ENCODE results near the gene RNF217. TPM values are rescaled to one million over a fixed set of nuclear protein-coding genes. Genes with fewer than 3 reads are reported as not detected.

RNF217 gene
- total and polyA plus RNA-seq, 2 of the 13 experiments (the other 11 are each of a cell fraction or from before 2014, with no cell fraction given) = 2.2 to 2.4 TPM

GRCh38 chr6:124963416-124963785 is 1.2 kb downstream of the RNF217 start (continued):
- no peak for TF ChIP-seq ZBTB7B (CRISPR knock-in tag; IDR thresholded peaks at IDR 0.05)
- TF ChIP-seq POLR2G (IDR thresholded peaks at IDR 0.05; ENCODE audit: low read depth, low read length) = no peak
- no peak for TF ChIP-seq ZNF274 (CRISPR knock-in tag; IDR thresholded peaks at IDR 0.05)
- no peak for TF ChIP-seq ZNF503 (CRISPR knock-in tag; IDR thresholded peaks at IDR 0.05)
- 0 out of 2 replicates have a peak, but pooled peaks have one; percentile 1 for TF ChIP-seq SAP130 (CRISPR knock-in tag; IDR thresholded peaks at IDR 0.05; ENCODE audit: low read depth)

GRCh38 chr6:124963831-124964763 is 1.9 kb downstream of the RNF217 start:
- BruUV-seq (replicated peaks) = TSS peak; percentile 56
- peak; percentile 91 for FAIRE-seq
- H3K4me1 ChIP-seq (ENCODE audit: insufficient read depth, low read length) = peaks cover 16% of the 10 kb centered on the region
- peaks cover 0 to 12% of the 10 kb centered on the region in 2 experiments; a peak in 2 of 5 replicates for H3K27me3 ChIP-seq (ENCODE audit: control insufficient read depth in 1 of 2, insufficient read depth in 2 of 2, low read length in 2 of 2)
- 11% methylated on average over 6 of the region's 6 CpGs for WGBS (ENCODE audit: low lambda C conversion rate)
- ChIA-PET CTCF (ENCODE audit: low intra/inter-chr PET ratio, low total read pairs) (no interaction called here), POLR2A (no interaction called here)
- peak overlapping the region in 1 of 3 experiments; percentile 17; a peak in 2 of 6 replicates for H3K4me3 ChIP-seq (replicated peaks in 1 of 3; ENCODE audit: insufficient read depth in 1 of 3, low read depth in 2 of 3, low read length in 3 of 3)
- peak overlapping the region; percentile 16 for H3K27ac ChIP-seq (ENCODE audit: extremely low read length, insufficient read depth, low read length)
- H3K36me3 ChIP-seq (replicated peaks in 1 of 2; ENCODE audit: control insufficient read depth in 1 of 2, insufficient read depth in 2 of 2, low read length in 2 of 2) = no peaks in the 10 kb centered on the region
- DNase-seq (ENCODE audit: low spot score) = peak; percentile 80
- H3K4me2 ChIP-seq (ENCODE audit: low read depth, low read length) = peak overlapping the region; percentile 60
- no peaks in the 10 kb centered on the region for H3K79me2 ChIP-seq (ENCODE audit: insufficient read depth, low read length)
- in situ Hi-C loops (cut with HindIII; ENCODE audit: extremely low pct_ligation_motif_present, low pct_unique_long_range_greater_than_20kb) = no loop called here
- no peak overlapping the region for H3K9ac ChIP-seq (ENCODE audit: insufficient read depth, low read depth, low read length)
- H3K9me3 ChIP-seq (ENCODE audit: low read length) = no peaks in the 10 kb centered on the region
- peak; percentile 47 for ATAC-seq
- intact Hi-C loops (cut with micrococcal nuclease; ENCODE audit: unreplicated experiment) = loop anchor here (5.0 to 10.0 kb wide), 3 partner anchors 121 to 188 kb away; partner anchors contain the start of gene TPD52L1
- no peak overlapping the region for H2AFZ ChIP-seq (ENCODE audit: low read length)
- no peaks in the 10 kb centered on the region; the same call in 1 of the 2 replicates for H4K20me1 ChIP-seq (ENCODE audit: insufficient read depth, low read length)
- no peak for TF ChIP-seq MAFK (conservative IDR thresholded peaks at IDR 0.05 in 1 of 2, IDR thresholded peaks at IDR 0.05 in 1 of 2; ENCODE audit: low read length in 2 of 2)
- TF ChIP-seq SOX13 (IDR thresholded peaks at IDR 0.05) = no peak
- peak in 1 of 2 experiments; percentile 93; a peak in 2 of 4 replicates for TF ChIP-seq SOX13 (CRISPR knock-in tag; conservative IDR thresholded peaks at IDR 0.05 in 1 of 2, IDR thresholded peaks at IDR 0.05 in 1 of 2)
- TF ChIP-seq POLR2AphosphoS5 (IDR thresholded peaks at IDR 0.05; ENCODE audit: low read depth, low read length) = no peak
- peak; percentile 77 for TF ChIP-seq BCL6 (CRISPR knock-in tag; IDR thresholded peaks at IDR 0.05)
- TF ChIP-seq HNF4G (IDR thresholded peaks at IDR 0.05; ENCODE audit: borderline replicate concordance, low read depth, low read length) = peak; percentile 79
- no peak for TF ChIP-seq HNF4G (CRISPR knock-in tag; IDR thresholded peaks at IDR 0.05; ENCODE audit: borderline replicate concordance, low read depth)
- no peak for TF ChIP-seq PRPF4 (IDR thresholded peaks at IDR 0.05; ENCODE audit: low read depth, low read length, poor library complexity, severe bottlenecking)
- peak; percentile 89 for TF ChIP-seq SOX5 (CRISPR knock-in tag; IDR thresholded peaks at IDR 0.05; ENCODE audit: borderline replicate concordance)
- TF ChIP-seq PHF21A (CRISPR knock-in tag; IDR thresholded peaks at IDR 0.05) = 0 out of 2 replicates have a peak, but pooled peaks have one; percentile 22
- TF ChIP-seq HHEX (CRISPR knock-in tag; IDR thresholded peaks at IDR 0.05) = 0 out of 2 replicates have a peak, but pooled peaks have one; percentile 13
- TF ChIP-seq POGZ (CRISPR knock-in tag; IDR thresholded peaks at IDR 0.05) = no peak
- 0 out of 2 replicates have a peak, but pooled peaks have one; percentile 16 for TF ChIP-seq THAP11 (CRISPR knock-in tag; IDR thresholded peaks at IDR 0.05)
- peak; percentile 47 for TF ChIP-seq SAP130 (CRISPR knock-in tag; IDR thresholded peaks at IDR 0.05; ENCODE audit: low read depth)
- no peak for TF ChIP-seq CBX1 (IDR thresholded peaks at IDR 0.05; ENCODE audit: low read depth)
- TF ChIP-seq ZIK1 (CRISPR knock-in tag; IDR thresholded peaks at IDR 0.05; ENCODE audit: borderline replicate concordance, low read depth) = no peak
- no peak for TF ChIP-seq KDM3A (CRISPR knock-in tag; IDR thresholded peaks at IDR 0.05; ENCODE audit: low read depth)
- no peak for TF ChIP-seq RBFOX2 (IDR thresholded peaks at IDR 0.05; ENCODE audit: low read depth, low read length)

Measured in HepG2 (cell line).